HG02884 (cell line): Measurements from ENCODE around the gene TSSK2.
A peak's percentile ranks its signal among the peaks of the same experiment; 100 is the strongest.

Experiments used
- ATAC-seq: cut with Tn5 transposase; IDR thresholded peaks from one replicate; pipeline ENCODE4 v1.9.1; 2021; ENCODE audit warnings: mild to moderate bottlenecking, moderate library complexity; ENCODE audit not compliant: unreplicated experiment

TSSK2 gene

DNA sequence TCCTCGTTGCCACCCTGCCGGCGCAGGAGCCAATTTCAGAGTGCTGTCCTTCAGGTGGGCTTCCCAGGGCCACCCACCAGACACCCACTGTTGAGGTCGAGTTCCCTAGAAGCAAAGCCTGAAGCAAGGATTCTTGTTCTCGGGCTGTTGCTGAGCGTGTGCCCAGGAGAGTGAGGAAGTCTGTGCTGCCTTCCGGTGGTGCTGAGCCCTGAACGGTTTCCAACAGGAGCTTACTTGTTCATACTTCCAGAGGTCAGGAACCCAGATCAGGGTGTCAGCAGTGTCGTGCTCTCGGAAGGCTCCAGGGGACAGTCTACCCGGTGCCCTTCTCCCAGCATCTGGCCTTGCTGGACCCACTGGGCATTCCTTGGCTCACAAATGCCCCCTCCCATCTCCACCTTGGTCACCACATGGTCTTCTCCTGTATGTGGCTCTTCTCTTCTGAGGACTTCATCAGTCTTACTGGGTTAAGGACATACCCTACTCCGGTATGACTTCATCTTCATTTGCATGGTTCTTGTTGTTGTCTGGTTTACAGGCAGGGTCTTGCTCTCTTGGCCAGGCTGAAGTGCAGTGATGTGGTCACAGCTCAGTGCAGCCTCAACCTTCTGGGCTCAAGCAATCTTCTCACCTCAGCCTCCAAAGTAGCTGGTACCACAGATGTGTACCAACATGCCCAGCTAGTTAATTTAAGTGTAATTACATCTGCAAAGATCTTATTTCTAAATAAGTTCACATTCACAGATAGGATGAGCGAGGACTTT, 36.2 kb downstream of the TSSK2 start:
- no peak for ATAC-seq

DNA sequence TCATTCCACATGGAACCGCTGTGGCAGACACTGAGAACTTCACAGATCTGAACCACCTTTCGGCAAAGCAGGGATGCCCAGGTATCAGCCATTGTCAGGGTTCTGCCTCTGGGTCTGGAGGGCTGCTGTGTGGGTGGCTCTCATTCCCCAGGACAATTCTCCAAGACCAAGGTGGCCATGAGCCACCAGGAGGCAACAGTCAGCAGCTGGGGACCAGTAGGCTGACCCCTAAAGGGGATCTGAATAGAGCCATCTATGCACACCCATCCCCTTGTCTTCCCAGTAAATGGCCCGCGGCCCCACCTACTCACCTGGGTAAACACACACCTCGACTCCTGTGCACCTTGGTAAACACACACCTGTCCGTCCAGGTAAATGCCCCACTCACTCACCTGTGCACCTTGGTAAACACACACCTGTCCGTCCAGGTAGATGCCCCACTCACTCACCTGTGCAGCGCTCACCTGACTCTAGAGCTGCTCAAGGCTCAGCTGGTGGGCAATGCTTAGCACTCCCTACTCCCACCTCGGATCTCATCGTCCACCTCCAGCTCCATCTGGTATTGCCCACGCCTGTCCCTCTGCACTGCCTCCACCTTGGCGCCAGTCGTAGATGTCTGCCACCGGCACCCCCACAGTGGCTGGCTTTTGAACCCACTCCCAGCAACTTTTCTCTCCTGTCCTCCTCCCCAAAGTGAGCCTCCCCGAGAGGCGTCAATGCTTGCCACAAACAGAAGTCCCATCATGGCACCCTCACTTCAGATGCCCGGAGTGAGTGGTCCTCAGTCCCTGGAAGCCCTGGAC, 37.2 kb downstream of the TSSK2 start:
- ATAC-seq = no peak

DNA sequence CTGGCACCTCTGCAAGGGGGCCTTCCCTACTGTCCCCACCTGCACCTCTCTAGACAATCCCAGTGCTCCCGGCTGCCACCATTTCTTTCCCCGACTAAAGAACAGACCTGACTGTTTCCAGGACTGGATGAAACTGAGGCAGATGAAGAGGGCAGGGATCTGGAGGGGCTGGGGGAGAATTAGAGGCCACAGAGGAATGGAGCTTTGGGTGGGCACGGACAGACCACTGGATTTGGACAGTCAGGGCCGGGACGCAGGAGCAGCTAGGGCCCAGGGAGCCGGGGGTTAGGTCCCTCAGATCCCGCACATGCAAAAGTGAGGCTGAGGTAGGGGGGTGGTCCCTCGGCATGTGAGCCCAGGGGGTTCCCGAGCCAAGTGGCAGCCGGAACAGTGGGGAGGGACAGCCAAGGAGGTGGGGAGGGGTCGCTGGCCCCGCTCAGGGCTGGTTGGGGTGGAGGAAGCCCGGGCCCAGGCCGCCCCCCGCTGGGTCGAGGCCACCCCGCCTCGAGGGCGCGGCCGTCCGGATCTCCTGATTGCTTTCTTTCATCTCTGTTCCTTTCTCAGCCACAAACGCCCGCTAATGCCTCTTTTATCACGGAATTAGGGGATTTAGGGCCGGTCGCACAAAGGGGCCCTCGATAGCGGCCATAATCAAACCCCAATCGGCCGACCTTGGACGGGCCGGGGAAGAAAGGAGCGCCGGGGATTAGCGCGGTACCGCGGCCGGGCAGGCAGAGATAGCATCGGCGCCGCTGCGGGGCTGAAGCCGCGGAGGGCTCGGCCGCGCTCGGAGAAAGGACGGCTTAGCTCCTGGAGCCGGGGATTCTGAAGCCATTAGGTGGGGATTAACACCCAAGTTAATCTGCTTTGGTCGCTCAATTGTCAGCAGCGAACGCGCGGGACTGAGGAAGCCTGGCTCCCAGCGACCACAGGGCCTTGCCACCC, 38.2 kb downstream of the TSSK2 start:
- no peak for ATAC-seq

DNA sequence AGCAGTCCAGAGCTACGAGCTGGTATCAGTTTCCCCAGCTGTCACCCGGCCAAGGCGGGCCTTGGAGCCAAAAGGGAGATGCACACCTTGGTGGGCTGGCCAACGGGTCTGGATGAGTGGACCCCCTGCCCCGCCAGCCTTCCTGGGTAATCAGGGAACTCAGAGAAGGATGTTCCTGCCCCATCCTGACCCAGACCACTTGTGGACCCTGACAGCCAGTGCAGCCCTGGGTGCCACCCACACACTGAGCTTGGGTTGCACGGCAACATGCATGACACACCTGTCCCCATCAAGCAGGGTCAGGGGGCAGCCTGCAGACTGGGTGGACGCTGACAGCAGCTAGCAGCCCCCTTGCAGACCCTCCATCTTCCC, 38.8 kb downstream of the TSSK2 start:
- ATAC-seq = no peak

DNA sequence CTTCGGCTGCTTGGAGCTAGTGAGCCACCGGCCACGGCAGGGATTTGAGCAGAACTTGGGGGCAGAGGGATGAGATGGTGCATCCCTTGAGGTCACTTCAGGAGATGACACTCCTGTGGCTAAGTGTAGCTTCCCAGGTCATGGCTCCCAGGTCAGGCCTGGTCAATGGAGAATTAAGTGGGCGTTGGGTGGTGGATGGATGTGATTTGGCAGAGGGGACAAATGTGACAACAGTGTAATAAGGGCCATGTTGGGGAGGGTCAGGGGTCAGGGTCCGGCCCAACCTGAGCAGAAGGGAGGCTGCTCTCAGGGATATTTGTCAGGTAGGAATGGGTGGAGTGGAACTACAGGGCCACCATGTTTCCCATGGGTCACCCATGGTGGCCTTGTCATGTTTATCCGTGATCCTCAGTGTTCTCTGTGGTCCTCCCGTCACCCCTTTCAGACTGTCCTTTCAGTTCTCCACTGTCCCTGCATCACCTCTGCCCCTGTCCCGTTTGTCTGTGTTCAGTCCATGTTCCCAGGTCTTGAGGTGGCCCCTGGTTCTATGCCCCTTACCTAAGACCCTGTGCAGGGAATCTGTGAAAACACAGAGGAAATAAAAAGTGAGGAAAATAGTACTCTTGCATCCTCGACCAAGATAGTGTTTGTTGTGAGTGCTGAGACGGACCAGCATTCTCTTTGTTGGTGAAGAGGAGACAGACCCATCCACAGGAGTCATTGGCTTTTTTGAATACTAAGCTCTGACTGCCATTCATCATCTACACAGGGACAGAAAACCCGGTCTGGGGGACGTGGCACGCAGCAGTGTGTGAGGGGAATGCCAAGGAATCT, 41.3 kb downstream of the TSSK2 start:
- no peak for ATAC-seq

DNA sequence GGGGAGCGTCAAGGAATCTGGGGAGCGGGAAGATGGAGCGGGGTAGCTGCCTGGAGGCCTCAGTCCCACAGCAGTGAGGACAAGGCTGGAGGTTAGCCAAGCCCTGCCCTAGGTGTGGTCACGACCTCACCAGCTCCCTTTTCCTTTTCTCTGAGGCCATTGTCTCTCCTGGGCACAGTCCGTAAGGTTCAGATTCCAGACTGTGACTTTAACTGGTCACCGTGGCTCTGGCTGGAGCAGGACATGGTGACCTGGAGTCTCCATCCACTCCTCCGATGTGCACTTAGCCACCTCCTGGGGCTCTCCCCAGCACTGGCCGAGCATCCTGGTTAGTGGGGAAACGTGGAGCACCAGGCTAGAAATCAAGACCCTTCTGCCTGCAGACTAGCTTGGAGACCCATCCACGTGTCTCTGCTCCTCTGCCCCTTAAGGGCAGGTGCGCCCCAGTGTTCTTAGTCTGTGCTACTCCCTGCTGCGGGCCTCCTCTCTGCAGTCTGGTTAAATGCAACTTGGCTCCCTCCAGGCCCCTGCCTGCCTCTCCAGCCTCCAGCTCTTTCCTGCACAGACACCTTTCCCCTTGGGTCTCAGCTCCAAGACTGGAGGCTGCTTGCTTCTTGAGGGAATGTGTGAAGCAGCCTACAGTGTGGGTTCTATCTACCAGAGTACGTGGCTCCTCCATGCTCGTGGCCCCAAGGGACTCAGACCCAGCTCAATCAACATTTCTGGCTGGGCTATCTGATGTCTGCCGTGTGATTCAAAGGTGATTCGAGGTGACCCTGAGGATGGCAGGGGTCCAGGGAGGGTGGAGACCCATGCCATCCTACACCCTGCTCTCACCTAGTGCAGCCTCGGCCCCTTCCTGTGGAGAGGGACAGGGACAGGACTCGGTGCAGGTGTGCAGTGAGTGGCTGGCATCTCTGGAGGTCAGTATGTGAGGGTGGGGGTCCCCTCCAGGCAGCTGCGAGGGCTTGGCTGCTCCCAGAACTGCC, 42.2 kb downstream of the TSSK2 start:
- no peak for ATAC-seq

DNA sequence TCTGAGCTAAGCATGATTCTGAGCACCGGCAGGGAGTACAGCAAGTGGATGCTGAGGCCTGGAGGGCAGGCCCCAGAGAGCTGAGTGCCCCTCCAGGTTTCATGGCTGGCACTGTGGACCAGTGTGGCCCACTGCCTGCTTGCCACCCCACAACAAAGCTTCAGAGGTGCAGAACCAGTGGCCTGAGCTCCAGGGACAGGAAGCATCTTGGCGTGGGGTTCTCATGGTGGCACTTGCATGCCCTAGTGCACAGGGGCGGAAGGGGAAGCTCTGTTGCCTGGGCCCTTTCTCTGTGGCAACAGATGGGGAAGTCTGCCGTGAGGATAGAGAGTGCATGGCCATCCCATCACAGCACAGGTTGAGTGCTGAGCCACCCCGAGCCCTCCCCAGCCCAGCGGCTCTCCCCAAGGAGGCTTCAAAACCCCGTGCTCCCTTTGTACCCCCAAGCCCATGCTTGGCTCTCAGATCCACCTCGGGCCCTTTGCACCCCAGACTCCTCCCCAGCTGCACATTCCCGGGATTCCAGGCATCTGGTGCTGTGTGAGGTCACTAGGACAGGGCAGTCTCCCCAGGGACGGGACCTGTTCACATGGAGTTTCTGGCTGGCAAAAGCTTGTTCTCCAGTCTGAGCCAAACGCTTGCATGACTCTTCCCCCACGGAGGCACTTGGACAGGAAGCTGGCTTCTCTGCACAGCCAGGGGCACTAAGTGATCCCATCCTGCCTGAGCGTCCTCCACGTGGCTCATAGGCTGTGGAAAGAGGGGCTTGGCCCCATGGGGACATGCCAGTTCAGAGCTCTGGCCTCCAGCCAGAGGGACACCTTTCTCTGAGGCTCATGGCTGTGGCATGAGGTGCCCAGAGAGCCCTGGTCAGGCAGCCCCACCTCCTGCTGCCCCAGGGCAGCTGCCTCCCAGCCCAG, 43.3 kb downstream of the TSSK2 start:
- ATAC-seq = no peak

DNA sequence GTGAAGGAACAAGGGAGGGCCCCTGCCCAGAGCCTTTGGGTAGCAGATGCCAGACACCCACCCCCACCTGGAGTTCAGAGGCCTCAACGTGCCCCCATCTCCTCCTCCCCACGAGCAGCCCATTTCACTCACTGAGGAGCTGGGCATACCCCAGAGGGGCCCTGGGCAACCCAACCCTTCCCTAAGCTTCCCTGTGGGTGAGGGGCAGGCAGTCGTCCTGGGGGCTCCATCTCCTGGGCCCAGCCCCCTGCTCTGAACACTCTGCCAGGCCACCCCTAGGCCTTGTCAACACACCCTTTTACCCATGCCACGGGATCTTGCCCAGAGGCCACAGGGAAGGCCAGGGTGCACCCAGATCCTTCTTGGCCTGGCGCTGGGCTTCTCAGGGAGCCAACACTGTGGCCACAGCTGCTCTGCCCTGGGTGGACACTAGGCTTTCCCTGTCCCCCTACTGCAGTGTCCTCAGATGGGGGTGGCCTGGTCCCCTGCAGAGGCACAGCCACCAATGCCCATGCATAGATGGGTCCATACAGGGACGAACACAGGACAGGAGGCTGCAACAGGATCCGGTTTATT, 44.0 kb downstream of the TSSK2 start:
- no peak for ATAC-seq

DNA sequence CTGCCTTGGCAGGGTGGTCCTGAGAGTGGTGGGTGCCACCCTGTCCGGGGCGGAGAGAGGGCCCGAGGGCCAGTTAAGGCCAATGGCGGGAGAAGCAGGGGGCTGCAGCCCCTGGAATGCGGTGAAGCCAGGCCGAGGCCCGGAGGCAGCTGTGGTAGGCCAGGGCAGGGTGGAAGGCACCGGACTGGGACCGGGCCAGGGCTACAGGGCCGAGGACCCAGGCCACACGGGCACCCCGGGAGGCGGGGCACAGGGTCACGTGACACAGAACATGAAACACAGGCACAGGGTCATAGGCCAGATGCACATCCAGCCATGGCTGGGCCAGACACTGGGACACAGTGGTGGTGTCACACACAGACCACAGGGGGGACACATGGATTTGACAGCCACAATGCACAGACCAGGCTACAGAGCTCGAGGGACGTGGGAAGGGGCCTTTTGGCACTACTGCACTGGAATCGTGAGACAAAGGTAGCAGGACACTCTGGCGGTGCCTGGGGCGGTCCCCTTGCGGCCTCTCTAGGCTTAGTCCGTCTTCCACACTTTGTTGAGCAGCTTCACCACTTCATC, 44.6 kb downstream of the TSSK2 start:
- ATAC-seq = no peak

DNA sequence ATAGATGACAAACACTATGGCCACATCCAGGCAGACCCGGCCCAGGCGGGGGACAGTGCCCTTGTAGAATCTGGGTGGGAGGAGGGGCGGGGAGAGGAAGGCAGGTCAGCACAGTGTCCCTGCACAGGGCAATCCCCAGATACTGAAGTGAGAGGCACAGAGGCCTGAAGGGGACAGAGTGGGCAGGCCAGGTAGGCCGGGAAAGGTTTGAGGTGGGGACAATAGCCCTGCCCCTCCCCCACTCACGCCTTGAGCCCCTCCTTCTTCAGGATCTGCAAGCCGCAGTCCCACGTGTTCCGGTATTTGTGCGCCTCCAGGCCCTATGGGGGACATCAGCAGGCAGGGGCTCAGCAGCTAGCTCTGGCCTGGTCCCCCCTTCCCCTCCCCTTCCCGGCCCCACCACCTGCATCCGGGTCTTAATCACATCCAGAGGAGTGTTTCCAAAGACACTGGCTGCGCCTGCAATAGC, 45.1 kb downstream of the TSSK2 start:
- ATAC-seq = no peak

DNA sequence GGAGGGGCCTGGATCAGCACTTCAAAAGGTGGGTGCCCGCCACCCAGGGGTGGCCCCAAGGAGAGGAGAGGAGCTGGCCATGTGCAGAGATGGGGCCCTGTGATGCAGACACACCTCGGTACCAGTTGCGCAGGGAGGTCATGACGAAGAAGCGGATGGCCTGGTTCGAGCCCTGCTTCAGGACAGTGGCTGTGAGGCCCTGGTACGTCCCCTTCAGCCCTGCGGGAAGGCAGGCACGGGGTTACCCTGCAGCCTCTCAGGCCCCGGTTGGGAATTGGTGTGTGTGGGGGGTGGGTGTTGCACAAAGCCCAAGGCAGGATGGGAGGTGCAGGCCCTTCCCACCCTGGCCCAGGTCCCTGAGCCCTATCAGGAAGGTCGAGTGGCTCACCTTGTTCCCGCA, 45.6 kb downstream of the TSSK2 start:
- no peak for ATAC-seq

DNA sequence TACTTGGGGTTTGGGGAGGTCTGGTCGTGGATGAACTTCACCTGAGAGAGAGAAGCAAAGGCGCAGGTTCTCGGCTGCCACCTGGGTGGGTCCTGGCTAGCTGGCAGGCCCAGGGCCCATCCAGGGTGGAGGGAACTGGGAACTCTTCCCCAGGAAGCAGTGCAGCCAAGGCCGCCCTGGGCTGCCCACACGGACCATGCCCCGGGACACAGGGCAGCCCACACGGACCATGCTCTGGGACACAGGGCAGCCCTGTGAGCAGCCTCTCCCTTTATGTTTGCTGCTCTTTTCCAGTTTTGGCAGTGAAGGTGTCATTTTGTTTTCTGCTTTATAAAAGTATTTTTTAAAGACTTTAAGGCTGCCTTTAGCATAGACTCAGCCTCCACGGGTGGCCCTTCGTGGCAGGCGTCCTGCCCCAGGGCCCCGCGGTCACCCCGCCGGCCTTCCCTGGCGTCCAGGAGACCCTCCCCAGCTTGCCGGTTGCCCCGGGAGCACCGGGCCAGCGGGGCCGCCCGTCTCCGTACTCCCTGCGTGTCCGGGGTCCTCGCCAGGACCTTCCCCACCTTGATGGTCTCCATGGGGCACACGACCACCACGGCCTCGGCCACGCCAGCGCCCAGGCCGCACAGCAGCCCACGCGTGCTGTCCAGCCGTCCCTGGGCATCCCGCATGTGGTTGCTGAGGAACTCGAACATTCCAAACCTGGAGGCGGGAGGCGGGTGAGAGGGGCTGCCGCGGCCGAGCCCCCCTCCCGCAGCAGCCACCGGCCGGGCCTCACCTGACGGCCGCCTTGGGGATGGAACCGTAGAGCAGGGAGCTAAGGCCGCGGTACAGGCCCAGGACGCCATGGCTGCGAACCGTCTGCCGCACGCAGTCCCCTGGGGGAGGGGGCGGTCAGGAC, 46.3 kb downstream of the TSSK2 start:
- no peak for ATAC-seq

DNA sequence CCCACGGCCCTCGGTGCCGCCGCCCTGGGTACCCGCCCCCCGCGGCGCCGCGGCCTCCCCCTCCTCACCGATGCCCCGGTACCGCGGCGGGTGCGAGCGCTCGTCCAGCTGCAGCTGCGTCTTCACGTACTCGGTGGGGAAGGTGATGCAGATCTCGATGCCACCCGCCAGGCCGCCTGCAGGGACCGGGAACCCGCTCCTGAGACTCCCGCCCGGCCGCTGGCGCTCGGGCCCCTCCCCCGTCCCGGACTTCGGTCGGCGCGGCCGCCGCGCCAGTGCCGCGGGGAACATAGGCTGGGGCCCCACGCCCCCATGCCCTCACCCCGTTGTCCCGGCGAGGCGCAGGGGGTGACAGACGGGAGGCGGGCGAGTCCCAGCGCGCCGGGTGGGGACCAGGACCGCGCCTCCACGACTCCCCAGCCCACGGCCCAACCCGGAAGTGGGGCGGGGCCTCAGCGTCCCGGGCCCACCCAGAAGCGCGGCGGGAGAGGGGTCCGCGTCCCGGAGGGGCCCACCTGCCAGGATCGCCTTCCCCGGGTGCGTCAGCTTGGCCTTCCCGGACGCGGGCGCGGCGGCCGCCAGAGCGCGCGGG, 47.1 kb downstream of the TSSK2 start:
- ATAC-seq = peak; percentile 29

DNA sequence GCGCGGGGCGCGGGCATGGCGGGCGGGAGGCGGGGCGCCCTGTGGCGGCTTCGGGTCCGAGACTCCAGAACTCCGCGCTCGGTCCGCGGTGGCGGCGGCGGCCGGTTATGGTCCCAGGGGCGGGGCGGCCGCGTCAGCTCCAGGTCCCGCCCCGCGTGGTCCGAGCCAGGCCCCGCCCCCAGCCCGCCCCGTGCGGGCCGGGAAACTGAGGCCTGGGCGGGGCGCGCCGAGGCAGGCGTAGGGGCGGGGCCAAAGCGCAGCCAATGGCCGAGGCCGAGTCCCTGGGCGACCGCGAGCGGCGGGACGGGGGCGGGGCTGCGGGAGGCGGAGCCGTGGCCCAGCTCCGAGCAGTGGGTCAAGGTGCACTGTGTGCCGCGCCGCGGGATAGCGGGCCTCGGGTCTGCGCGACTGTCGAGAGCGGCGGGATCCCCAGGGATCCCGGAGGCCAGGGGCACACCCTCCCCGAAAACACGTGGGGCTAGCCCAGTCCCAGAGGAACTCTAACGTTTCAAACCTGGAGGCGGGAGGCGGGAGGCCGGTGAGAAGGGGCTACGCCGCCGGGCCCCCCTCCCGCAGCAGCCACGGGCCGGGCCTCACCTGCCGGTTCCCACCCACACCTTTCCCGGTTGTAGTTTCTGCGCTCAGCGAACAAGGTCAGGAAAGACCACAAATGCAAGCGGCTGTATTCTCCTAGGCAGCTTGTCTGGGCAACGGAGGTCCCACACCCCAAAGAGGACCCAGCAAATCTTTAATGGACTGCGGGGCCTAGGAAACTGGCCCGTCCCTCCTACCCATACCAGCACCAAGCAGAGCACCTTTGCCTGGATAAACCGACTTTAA, 47.8 kb downstream of the TSSK2 start, which contains the start of gene SLC25A1:
TSS of gene SLC25A1 (minus strand) at position 80 of the 840 bp plus-strand sequence. CDS start at position 17, 63 bp downstream.
- ATAC-seq = peak; percentile 62

DNA sequence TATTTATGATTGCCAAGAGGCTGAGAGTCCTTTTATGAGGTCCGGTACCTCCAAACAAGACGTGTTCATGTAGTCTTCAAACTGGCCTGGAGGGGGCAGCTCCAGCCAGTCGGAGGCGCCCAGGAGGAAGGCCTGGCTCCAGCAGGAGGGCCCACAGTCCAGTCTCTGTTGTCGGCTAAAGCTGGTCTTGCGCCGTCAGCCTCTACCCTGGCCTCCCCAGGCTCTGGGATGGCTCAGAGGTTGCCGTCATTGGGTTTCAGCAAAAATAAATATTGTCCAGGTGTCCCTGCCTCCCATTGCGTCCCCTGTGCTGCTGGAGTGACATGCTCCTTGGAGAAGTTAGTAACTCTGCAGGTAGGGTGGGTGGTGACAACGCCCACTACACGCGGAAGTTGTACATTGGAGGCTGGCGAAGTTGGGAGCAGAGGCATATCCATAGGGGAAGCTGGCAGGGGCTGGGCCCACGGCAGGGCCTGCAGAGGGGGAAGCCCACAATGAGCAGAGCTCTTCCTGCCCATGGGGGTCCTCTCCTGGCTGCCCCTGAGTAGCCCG, 48.5 kb downstream of the TSSK2 start:
- ATAC-seq = peak; percentile 26
